ENCODE results near the gene ARHGAP5.

Gene ARHGAP5, protein sequence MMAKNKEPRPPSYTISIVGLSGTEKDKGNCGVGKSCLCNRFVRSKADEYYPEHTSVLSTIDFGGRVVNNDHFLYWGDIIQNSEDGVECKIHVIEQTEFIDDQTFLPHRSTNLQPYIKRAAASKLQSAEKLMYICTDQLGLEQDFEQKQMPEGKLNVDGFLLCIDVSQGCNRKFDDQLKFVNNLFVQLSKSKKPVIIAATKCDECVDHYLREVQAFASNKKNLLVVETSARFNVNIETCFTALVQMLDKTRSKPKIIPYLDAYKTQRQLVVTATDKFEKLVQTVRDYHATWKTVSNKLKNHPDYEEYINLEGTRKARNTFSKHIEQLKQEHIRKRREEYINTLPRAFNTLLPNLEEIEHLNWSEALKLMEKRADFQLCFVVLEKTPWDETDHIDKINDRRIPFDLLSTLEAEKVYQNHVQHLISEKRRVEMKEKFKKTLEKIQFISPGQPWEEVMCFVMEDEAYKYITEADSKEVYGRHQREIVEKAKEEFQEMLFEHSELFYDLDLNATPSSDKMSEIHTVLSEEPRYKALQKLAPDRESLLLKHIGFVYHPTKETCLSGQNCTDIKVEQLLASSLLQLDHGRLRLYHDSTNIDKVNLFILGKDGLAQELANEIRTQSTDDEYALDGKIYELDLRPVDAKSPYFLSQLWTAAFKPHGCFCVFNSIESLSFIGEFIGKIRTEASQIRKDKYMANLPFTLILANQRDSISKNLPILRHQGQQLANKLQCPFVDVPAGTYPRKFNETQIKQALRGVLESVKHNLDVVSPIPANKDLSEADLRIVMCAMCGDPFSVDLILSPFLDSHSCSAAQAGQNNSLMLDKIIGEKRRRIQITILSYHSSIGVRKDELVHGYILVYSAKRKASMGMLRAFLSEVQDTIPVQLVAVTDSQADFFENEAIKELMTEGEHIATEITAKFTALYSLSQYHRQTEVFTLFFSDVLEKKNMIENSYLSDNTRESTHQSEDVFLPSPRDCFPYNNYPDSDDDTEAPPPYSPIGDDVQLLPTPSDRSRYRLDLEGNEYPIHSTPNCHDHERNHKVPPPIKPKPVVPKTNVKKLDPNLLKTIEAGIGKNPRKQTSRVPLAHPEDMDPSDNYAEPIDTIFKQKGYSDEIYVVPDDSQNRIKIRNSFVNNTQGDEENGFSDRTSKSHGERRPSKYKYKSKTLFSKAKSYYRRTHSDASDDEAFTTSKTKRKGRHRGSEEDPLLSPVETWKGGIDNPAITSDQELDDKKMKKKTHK (N-terminal part only)

DNA sequence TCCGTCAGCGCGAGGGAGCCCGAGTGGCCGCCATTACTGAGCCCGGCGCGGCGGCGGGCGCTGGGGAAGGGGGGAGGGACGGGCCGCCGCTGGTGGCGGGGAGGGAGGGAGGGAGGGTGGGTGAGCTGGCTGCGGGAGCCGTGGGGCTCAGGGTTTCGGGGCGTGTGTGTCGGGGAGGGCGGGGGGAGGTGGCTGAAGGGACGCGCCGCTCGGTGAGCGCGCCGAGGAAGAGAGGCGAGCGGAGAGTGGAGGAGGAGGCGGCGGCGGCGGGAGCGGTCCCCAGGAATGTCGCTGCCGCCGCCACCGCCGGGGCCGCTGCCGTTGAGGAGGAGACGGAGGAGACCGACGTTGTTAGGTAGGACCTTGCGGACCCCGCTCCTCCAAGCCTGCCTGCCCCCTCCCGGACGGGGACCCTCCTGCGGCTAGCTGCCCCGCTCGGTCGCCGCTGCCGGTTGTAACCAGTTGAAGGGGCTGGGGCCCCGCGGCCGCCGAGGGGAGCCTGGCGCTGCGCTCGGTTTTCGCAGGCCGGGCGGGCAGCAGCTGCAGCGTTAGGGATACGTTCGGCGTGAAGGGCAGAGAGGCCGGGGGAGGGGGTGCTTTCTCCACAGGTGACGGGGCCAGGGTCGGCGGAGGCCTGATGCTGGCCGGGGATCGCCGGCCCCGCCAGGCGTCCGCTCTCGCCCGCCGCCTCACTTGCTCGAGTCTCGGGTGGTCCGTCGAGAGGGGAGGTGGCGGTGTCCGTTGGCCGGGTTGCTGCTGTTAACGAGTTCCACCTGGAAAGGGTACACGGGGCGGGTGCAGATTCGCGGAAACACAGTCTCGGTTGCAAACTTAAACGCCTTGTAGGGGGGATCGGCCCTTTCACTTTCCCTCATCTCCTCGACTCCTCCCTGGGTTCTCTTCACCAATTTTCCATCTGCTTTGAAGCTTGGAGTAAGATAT lies at the start of gene ARHGAP5:
Gene ARHGAP5 (plus strand): TSS at position 224 of the 942 bp plus-strand sequence. CDS start 13,366 bp downstream, outside the sequence.
- peak; percentile 40 for DNase-seq

DNA sequence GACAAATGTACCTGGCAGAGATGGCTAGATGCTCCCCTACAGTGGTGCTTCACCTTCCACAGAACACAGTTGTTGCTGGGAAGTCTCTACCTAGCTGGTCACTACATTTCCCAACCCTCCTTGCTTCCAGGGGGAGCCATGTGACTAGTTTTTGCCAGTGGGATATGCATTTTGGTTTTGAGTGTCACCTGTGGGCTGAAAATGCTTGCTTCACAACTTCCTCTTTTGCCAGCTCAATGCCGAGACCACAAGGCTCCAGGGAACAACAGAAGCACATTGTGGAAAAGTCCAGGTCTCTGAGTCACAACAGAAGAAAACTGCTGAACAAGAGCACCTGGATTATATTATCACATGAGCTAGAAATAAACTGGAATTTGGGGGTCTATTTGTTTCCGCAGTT lies 48.5 kb upstream of the ARHGAP5 start:
- DNase-seq = no peak

DNA sequence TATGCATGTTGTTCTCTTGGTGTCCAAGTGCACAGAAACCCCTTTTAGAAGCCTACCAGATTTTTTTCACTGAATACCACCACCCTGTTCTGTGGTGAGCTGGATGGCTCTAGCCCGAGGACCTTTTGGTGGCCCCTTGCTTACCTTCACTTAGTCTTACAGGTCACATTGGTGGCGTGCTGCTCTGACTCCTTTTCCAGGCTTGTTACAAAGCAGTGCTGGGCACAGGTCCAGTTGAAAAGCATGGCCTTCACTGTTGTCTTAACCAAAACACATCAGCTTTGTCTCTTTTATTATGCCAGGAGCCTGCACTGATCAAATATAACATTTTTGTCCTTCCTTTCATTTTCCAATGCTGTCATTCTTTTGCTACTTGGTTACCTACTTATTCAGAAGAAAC lies 43.6 kb upstream of the ARHGAP5 start:
- DNase-seq = no peak

GRCh38 chr14:32038876-32039275 lies 38.2 kb upstream of the ARHGAP5 start:
- peak; percentile 74 for DNase-seq

GRCh38 chr14:32039401-32040030 lies 37.6 kb upstream of the ARHGAP5 start:
- DNase-seq = peak; percentile 57

DNA sequence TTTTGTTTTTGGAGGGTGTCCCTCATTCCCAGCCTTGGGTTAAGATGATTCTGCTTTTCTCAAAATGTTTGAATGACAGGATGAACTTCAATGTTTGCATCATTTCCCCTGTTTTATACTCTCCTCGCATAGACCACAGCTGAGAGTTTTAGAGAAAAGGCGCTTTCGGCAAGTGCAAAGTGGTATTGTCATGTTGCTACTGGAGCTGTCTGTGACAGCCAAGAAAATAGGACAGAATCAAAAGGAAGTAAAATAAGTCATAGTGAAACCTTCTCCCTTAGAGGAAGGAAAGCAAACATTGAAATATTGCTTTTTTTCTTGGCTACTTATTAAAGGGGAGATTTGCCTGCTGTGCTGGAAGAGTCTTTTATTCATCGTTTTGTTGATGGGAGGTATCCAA lies 33.5 kb upstream of the ARHGAP5 start:
- DNase-seq = no peak

DNA sequence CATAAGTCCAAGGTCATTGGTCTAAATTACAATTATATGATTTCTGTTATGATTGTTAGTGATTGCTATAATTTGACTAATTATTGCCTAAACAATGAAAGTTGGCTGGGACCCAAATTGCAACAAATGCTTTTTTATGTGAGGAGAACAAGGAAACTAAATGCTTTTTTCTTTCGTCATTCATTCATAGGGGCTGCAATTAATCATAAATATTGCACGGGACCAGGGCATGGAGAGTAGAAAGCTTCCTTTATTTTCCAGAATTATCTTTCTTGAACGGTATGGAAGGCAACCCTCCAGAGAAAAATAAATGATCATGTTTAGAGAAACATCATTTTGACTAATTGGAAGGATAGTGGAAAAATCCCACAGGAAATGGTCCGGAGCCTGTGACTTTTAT lies 32.6 kb upstream of the ARHGAP5 start:
- DNase-seq = no peak

- no peak for DNase-seq
Measured at GRCh38 chr14:32047791-32048190, 29.3 kb upstream of the ARHGAP5 start.

GRCh38 chr14:32049361-32050088 lies 27.6 kb upstream of the ARHGAP5 start:
- no peak for DNase-seq

DNA sequence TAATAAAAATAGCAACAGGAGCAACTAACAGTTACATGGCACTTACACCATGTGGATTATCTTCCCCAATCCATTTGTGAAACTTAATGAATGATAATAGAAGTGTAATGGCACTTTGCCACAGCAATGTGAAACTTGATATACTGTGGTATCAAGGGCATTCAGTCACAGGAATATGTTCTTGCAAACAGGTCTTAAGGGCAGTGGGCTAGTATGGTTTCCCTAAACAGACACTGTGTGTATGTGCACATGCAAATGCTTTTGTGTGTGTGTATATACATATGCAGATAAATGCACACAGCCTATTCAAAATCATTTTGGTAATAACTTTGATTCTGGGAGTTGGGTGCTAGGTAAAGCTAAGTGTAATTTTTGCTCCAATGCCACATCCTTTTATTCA lies 26.2 kb upstream of the ARHGAP5 start:
- no peak for DNase-seq

- no peak for DNase-seq
Measured at GRCh38 chr14:32054536-32054935, 22.6 kb upstream of the ARHGAP5 start.

GRCh38 chr14:32055175-32055574 lies 21.9 kb upstream of the ARHGAP5 start:
- no peak for DNase-seq

GRCh38 chr14:32059702-32060101 lies 17.4 kb upstream of the ARHGAP5 start:
- DNase-seq = no peak

- DNase-seq = no peak
Measured at GRCh38 chr14:32064931-32065330, 12.2 kb upstream of the ARHGAP5 start.

DNA sequence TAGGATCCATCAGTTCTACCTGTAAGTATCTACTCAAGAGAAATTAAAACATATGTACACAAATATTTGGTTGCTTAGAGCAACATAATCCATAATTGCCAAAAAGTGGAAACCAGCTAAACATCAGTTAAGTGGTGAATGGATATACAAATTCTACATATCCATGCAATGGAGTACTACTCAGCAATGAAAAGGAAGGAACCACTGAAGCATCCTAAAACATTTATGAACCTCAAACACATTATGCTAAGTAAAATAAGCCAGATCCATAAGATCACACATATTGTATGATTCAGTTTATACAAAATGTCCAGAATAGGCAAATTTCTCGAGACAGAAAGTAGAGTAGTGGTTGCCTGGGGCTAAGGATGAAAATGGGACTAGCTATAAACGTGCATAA lies 8.4 kb upstream of the ARHGAP5 start:
- no peak for DNase-seq

DNA sequence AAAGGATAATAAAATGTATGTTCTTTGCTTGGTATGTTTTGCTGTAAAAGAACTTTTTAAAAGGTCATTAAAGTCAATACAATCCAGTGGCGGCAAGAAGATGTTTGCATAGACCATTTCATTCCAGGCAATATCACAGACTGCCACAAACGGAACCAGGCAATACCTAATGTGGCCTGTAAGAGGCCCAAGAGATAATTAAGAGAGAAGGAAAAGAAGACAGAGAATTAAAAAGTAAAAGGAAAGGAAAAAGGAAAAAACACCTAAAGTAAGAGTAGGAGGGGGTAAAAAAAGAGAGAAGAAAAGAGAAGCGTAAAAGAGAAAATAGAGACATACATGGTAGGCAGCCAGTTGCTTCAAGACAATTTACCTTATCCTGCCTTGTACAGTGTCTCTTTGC lies 6.8 kb upstream of the ARHGAP5 start:
- no peak for DNase-seq

- no peak for DNase-seq
Measured at GRCh38 chr14:32072676-32073075, 4.4 kb upstream of the ARHGAP5 start.

DNA sequence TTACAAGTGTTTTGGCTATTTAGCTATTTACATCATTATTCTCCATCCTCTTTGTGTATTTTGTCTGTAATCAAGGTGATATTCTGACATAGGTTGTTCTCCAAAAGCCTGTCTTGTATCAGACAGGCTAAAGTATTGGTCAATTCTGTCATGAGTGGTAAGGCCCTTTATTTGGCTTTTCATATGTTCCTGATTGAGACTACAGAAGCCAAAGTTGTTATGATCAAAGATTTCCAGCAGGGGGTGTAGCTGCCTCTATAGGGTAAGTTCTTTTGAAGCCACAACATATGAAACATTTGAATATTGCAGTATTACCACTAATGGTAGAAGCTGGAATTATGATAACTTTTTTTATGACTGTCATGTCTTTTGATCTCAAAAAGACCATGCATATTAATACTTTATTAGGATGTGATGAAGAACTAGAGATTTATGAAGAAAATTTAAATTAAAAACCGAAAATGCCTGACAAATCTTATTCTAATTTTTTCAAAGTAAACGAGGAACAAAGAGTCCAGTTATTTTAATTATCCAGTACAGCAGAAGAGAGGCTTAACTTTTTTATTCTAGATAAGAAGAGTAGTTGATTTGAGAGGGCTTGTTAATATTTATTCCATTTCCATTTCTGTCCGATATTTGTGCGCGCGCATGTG lies 3.4 kb upstream of the ARHGAP5 start:
- peak; percentile 83 for DNase-seq

DNA sequence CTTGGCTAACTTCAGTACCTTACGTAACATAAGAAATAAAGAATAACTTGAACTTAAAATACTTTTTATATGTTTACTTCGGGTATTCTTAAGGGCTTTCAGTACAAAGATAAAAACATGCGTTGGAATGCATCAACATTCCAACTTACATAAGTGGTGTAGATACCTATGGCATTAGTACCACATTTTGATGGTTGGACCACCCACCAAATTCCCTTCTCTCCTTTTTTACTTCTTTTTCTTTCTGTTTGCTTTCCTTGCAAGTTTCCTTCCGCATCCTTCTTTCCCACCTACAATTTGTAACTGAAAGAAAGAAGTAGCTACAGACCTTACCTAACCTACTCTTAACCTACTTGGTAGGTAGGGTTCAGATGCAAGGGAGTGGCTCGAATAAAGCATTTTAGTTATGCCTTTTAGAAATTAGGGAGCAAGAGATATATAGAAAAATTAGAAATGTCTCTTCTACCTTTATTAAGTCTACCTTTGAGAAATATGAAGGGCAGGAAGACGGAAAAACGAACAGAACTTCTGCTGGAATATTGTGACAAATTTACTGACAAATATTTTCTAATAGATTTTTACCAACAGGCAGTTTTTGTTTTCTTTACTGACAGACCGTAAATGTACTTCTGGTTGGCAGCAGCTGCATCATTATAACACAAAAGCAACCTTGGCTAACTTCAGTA lies 2.1 kb upstream of the ARHGAP5 start:
- no peak for DNase-seq
